GM10266 (cell line): ENCODE data around the gene MSI2.

Source experiments
- DNase-seq: peaks from one replicate; pipeline ENCODE4 v3.0.0; 2012; ENCODE audit errors: extremely low spot score
- CTCF ChIP-seq: IDR thresholded peaks from 2 replicates; pipeline ENCODE4 v1.5.1; 2012; ENCODE audit warnings: mild to moderate bottlenecking, low read depth; ENCODE audit not compliant: control insufficient read depth, insufficient read depth; ENCODE audit errors: missing control alignments

MSI2 gene

GRCh38 chr17:57395721-57396321 is 139.5 kb downstream of the MSI2 start:
- no peak for TF ChIP-seq CTCF
- no peak for DNase-seq

GRCh38 chr17:57396511-57396921 is 140.2 kb downstream of the MSI2 start:
- DNase-seq = no peak

GRCh38 chr17:57397402-57397801 is 141.1 kb downstream of the MSI2 start:
- no peak for TF ChIP-seq CTCF
- DNase-seq = no peak

More at GRCh38 chr17:57396511-57396921, 140.2 kb downstream of the MSI2 start:
- no peak for TF ChIP-seq CTCF

- no peak for DNase-seq
- TF ChIP-seq CTCF = no peak
These were observed 143.4 kb downstream of the MSI2 start for GRCh38 chr17:57399690-57400089.

- DNase-seq = no peak
- no peak for TF ChIP-seq CTCF
These were observed 144.3 kb downstream of the MSI2 start for GRCh38 chr17:57400648-57401047.

- no peak for TF ChIP-seq CTCF
- no peak for DNase-seq
These were observed 145.5 kb downstream of the MSI2 start for GRCh38 chr17:57401556-57402488.

- no peak for DNase-seq
- no peak for TF ChIP-seq CTCF
These were observed 146.4 kb downstream of the MSI2 start for GRCh38 chr17:57402681-57403180.
